OCI-LY1 (cell line): ENCODE measurements around the gene PIGU.

Experiments used
- H2AFZ ChIP-seq: fragments of 200-600 bp; sonication (generic), shearing (Covaris generic); 2 replicates; pipeline ENCODE4 v1.6.0; 2014; ENCODE audit warnings: antibody characterized with exemption, mild to moderate bottlenecking, low read length
- H3F3A ChIP-seq: fragments of 200-600 bp; sonication (generic), shearing (Covaris generic); 2 replicates; pipeline ENCODE4 v1.6.0; 2014; ENCODE audit warnings: mild to moderate bottlenecking, antibody characterized with exemption, low read length, moderate library complexity; ENCODE audit not compliant: insufficient read depth
- H3K27ac ChIP-seq: fragments of 200-600 bp; sonication (generic); 2 replicates; pipeline ENCODE4 v1.5.1; 2014; ENCODE audit warnings: low read length, mixed run types, mild to moderate bottlenecking, low read depth; ENCODE audit not compliant: poor library complexity, severe bottlenecking
- H3K27me3 ChIP-seq: fragments of 200-600 bp; sonication (generic); 2 replicates; pipeline ENCODE4 v1.6.0; 2014; ENCODE audit warnings: antibody characterized with exemption, mild to moderate bottlenecking, low read length, moderate library complexity; ENCODE audit not compliant: insufficient read depth
- H3K36me3 ChIP-seq: fragments of 200-600 bp; sonication (generic); 2 replicates; pipeline ENCODE4 v1.6.1; 2014; ENCODE audit warnings: mild to moderate bottlenecking, antibody characterized with exemption, low read length, moderate library complexity, mixed read lengths; ENCODE audit not compliant: insufficient read depth
- H3K4me1 ChIP-seq: fragments of 200-600 bp; sonication (generic); 2 replicates; pipeline ENCODE4 v1.5.1; 2014; ENCODE audit warnings: mild to moderate bottlenecking, low read length, moderate library complexity; ENCODE audit not compliant: insufficient read depth, severe bottlenecking
- H3K4me2 ChIP-seq: fragments of 200-600 bp; sonication (generic), shearing (Covaris generic); 2 replicates; pipeline ENCODE4 v1.6.1; 2014; ENCODE audit warnings: low read length
- H3K4me3 ChIP-seq: fragments of 200-600 bp; sonication (generic); 2 replicates; pipeline ENCODE4 v1.5.1; 2014; ENCODE audit warnings: low read length, low read depth, mild to moderate bottlenecking, mixed read lengths; ENCODE audit not compliant: poor library complexity, severe bottlenecking
- H3K79me2 ChIP-seq: fragments of 200-600 bp; shearing (Covaris generic); 2 replicates; pipeline ENCODE4 v1.6.1; 2016; ENCODE audit warnings: mixed run types, low read length, mixed read lengths; ENCODE audit not compliant: insufficient read depth
- H3K9ac ChIP-seq: fragments of 200-600 bp; sonication (generic), shearing (Covaris generic); 2 replicates; pipeline ENCODE4 v1.6.1; 2014; ENCODE audit warnings: mild to moderate bottlenecking, low read length, mixed read lengths
- H3K9me2 ChIP-seq: fragments of 200-600 bp; sonication (generic), shearing (Covaris generic); 2 replicates; pipeline ENCODE4 v1.6.1; 2014; ENCODE audit warnings: low read depth, mild to moderate bottlenecking, low read length, mixed read lengths
- H3K9me3 ChIP-seq: fragments of 200-600 bp; shearing (Covaris generic); 2 replicates; pipeline ENCODE4 v1.6.1; 2014; ENCODE audit warnings: low read length, mixed read lengths
- H4K20me1 ChIP-seq: fragments of 200-600 bp; sonication (generic), shearing (Covaris generic); 2 replicates; pipeline ENCODE4 v1.6.0; 2016; ENCODE audit warnings: mild to moderate bottlenecking, low read length; ENCODE audit not compliant: insufficient read depth
- EZH2 ChIP-seq: fragments of 200-600 bp; sonication (generic), shearing (Covaris generic); IDR thresholded peaks from 2 replicates; pipeline ENCODE4 v1.8.0; 2017; ENCODE audit warnings: borderline replicate concordance, mixed run types, mild to moderate bottlenecking, antibody characterized with exemption, low read length, moderate library complexity, mixed read lengths
- TF ChIP-seq, protein P1 (sequence below): fragments of 200-600 bp; sonication (generic), shearing (Covaris generic); IDR thresholded peaks from 2 replicates; pipeline ENCODE4 v1.5.1; 2017; ENCODE audit warnings: mild to moderate bottlenecking, antibody characterized with exemption, low read length, moderate library complexity, mixed read lengths

PIGU gene

DNA sequence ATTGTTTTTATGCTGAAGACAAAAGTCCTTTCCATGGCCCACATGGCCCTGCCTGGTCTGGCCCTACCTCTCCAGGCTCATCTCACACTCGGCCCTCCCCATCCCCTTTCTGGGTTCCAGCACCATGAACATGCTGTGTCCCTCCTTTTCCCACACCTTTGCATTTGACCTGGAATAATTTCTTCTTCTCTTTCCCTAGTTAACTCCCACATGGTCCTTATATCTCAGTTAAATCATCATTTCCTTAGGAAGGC, 38.9 kb downstream of the PIGU start:
- Histone ChIP-seq H3K9me2 (no peaks in the 10 kb centered on the region), H3K79me2 (no peaks in the 10 kb centered on the region), H3K9me3 (no peaks in the 10 kb centered on the region), H3K9ac (no peak overlapping the region), H3K4me2 (no peak overlapping the region), H3K27ac (no peak overlapping the region), H3F3A (no peaks in the 10 kb centered on the region; the same call in 1 of the 2 replicates), H3K36me3 (peaks cover 27% of the 10 kb centered on the region), H3K4me3 (no peak overlapping the region), H2AFZ (no peak overlapping the region), H4K20me1 (no peaks in the 10 kb centered on the region), H3K4me1 (no peaks in the 10 kb centered on the region), H3K27me3 (no peaks in the 10 kb centered on the region)
- TF ChIP-seq, protein P1, sequence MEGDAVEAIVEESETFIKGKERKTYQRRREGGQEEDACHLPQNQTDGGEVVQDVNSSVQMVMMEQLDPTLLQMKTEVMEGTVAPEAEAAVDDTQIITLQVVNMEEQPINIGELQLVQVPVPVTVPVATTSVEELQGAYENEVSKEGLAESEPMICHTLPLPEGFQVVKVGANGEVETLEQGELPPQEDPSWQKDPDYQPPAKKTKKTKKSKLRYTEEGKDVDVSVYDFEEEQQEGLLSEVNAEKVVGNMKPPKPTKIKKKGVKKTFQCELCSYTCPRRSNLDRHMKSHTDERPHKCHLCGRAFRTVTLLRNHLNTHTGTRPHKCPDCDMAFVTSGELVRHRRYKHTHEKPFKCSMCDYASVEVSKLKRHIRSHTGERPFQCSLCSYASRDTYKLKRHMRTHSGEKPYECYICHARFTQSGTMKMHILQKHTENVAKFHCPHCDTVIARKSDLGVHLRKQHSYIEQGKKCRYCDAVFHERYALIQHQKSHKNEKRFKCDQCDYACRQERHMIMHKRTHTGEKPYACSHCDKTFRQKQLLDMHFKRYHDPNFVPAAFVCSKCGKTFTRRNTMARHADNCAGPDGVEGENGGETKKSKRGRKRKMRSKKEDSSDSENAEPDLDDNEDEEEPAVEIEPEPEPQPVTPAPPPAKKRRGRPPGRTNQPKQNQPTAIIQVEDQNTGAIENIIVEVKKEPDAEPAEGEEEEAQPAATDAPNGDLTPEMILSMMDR = no peak
- TF ChIP-seq EZH2 = no peak

- H3F3A ChIP-seq = no peaks in the 10 kb centered on the region; the same call in 1 of the 2 replicates
- H3K4me1 ChIP-seq = no peaks in the 10 kb centered on the region
- H3K27ac ChIP-seq = no peak overlapping the region
- H3K9me3 ChIP-seq = no peaks in the 10 kb centered on the region
- H2AFZ ChIP-seq = no peak overlapping the region
- peaks cover 32% of the 10 kb centered on the region for H3K36me3 ChIP-seq
- no peak overlapping the region for H3K9ac ChIP-seq
- H3K4me3 ChIP-seq = no peak overlapping the region
- no peaks in the 10 kb centered on the region for H3K79me2 ChIP-seq
- H4K20me1 ChIP-seq = no peaks in the 10 kb centered on the region
- H3K9me2 ChIP-seq = no peaks in the 10 kb centered on the region
- H3K27me3 ChIP-seq = no peaks in the 10 kb centered on the region
- no peak for TF ChIP-seq EZH2
- TF ChIP-seq, protein P1 = no peak
- no peak overlapping the region for H3K4me2 ChIP-seq
Observed at GRCh38 chr20:34637245-34638038, 39.5 kb downstream of the PIGU start.

DNA sequence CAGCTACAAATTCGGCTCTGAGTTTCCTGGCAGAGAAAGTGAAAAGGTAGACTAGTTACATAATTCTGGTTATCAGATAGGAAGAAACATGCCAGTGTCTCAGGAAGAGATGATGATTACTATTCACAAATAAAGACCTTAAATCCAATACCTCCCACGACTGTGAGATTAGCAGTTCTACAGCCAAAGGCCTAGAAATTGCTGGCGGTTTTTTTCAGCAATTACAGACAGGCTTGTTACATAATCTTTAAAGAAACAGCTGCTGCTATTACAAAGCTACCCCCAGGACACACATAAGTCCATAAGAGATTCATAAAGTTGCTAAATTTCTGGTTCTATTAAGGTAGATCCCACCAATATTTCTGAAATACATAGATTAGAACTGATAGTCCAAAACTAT, 40.2 kb downstream of the PIGU start:
- Histone ChIP-seq H3K9me3 (no peaks in the 10 kb centered on the region), H3K27ac (no peak overlapping the region), H2AFZ (no peak overlapping the region), H3K27me3 (no peaks in the 10 kb centered on the region), H3K4me3 (no peak overlapping the region), H3K79me2 (no peaks in the 10 kb centered on the region), H3K9ac (no peak overlapping the region), H3K4me1 (no peaks in the 10 kb centered on the region), H3K9me2 (no peaks in the 10 kb centered on the region), H3K36me3 (peaks cover 32% of the 10 kb centered on the region), H4K20me1 (no peaks in the 10 kb centered on the region), H3K4me2 (no peak overlapping the region), H3F3A (no peaks in the 10 kb centered on the region; the same call in 1 of the 2 replicates)
- no peak for TF ChIP-seq EZH2
- TF ChIP-seq, protein P1 = no peak
